GM18907 (cell line): ENCODE results near the gene CACNA1I.

Experiments
- ATAC-seq: cut with Tn5 transposase; IDR thresholded peaks from one replicate; pipeline ENCODE4 v1.9.1; 2021; ENCODE audit warnings: mild to moderate bottlenecking, moderate library complexity; ENCODE audit not compliant: unreplicated experiment

The CACNA1I gene

GRCh38 chr22:39567135-39567946 lies 3.2 kb upstream of the CACNA1I start:
- ATAC-seq: no peak

GRCh38 chr22:39568278-39568981 lies 2.1 kb upstream of the CACNA1I start:
- ATAC-seq: no peak

- ATAC-seq: no peak
Observed at GRCh38 chr22:39569066-39569465, 1.5 kb upstream of the CACNA1I start.

GRCh38 chr22:39570226-39570625 lies 327 bp upstream of the CACNA1I start:
- ATAC-seq: no peak

DNA sequence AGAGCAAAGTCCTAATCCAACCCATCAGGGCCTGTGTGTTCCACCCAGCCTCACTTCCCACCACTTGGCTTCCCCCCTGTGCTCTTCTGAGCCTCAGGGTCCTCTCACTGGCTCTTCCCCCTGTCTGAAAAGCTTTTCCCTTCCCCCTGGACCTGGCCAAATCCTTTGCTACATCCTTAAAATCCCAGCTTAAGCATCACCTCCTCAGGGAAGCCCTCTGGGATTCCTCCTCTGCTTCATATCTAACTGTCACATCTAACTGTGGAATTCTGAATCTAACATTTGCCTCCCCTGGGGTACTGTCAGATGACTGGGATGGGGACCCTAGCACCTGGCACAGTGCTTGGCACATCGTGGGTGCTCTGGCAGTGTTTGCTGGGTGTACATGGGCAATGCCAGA lies 985 bp downstream of the CACNA1I start:
- ATAC-seq: no peak

- ATAC-seq: no peak
Observed at GRCh38 chr22:39574779-39575551, 4.4 kb downstream of the CACNA1I start.

DNA sequence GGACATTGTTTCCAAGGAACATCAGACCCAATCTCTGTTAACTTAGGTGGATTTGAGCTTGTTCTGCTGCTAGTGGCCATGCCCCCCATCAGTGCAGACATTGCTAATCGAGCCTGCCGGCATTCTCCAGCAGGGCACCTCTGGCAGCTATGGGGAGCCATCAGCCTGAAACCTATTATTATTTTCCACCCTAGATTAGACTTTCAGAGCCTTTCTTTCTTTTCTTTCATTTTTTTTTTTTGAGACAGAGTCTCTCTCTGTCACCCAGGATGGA lies 4.9 kb downstream of the CACNA1I start:
- ATAC-seq: no peak

- no peak for ATAC-seq
Observed at GRCh38 chr22:39576027-39576426, 5.5 kb downstream of the CACNA1I start.

DNA sequence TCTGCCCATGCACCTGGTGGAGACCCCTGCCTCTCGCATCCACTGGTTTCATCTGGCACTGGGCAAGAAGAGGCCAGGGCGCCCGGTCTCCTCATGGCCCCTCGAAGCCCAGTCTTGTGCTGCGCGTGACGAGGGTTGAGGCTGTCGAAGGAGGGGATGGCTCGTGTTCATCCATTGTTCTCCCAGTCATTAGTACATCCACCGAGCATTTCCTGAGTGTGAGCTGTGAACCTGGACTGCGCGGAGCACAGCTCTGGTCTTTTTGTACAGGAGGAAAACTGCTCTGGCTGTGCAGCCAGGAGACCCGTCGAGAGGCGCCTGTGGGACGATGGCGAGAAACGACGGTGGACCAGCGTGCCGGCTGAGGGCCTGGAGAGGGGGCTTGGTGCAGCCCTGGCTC lies 6.8 kb downstream of the CACNA1I start:
- ATAC-seq: no peak

DNA sequence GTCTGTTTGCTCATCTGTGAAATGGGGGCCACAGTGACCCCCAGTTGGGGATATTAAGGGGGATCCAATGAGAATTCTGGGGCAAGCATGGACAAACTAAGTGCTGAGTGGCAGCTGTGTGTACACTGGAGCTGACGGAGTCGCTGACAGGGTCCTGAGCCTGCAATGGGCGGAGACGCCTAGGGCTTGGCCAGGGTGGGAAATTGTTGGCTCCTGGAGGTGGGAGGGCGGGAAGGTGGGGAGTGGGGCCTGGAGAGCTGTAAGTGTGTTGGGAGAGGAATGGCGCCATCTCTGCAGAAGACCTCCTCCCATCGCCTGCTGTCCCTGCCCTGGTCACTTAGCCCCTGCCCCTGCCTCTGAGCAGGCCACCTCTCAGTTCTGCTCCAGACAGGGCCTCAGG lies 7.3 kb downstream of the CACNA1I start:
- ATAC-seq: no peak

GRCh38 chr22:39580006-39580441 lies 9.5 kb downstream of the CACNA1I start:
- no peak for ATAC-seq

- ATAC-seq: no peak
Observed at GRCh38 chr22:39580795-39581194, 10.2 kb downstream of the CACNA1I start.

DNA sequence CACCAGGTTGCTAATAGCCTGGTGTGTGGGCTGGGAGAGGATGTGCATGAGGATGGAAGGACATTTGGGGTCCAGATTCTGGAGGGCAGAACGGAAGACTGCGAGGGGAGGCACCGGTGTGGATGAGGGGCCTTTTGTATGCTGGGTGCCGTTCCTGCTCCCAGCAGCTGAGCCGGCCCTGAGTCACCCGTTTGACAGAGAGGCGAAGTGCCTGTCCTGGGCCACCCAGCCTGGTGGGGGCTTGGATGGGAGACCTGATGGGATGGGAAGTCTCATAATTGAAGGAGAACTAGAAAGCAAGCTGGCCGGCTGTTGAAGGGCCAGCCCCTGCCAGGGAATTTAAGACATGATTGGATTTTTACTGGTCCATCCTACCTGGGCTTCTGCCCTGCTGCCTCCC lies 10.8 kb downstream of the CACNA1I start:
- ATAC-seq: no peak

GRCh38 chr22:39583066-39583667 lies 12.6 kb downstream of the CACNA1I start:
- no peak for ATAC-seq

DNA sequence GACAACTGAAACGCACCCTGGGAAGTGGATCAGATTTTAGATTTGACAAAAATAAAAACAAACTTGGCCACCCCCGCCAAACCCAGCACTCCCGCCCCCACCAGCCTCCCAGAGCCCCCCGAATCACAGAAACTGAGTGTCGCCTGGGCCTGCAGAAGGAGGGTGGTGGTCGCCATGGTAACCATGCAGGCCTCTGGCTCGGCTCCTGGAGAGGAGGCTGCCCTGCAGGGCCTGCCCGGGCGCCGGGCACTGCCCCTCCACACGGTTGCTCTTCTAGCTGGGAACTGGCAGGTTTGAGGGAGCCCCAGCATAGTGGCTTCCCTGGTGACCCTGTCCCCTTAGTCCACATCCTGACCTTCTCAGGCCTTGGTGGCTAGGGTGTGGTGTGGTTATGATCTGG lies 19.3 kb downstream of the CACNA1I start:
- no peak for ATAC-seq

- ATAC-seq: no peak
Observed at GRCh38 chr22:39592081-39593065, 21.8 kb downstream of the CACNA1I start.

DNA sequence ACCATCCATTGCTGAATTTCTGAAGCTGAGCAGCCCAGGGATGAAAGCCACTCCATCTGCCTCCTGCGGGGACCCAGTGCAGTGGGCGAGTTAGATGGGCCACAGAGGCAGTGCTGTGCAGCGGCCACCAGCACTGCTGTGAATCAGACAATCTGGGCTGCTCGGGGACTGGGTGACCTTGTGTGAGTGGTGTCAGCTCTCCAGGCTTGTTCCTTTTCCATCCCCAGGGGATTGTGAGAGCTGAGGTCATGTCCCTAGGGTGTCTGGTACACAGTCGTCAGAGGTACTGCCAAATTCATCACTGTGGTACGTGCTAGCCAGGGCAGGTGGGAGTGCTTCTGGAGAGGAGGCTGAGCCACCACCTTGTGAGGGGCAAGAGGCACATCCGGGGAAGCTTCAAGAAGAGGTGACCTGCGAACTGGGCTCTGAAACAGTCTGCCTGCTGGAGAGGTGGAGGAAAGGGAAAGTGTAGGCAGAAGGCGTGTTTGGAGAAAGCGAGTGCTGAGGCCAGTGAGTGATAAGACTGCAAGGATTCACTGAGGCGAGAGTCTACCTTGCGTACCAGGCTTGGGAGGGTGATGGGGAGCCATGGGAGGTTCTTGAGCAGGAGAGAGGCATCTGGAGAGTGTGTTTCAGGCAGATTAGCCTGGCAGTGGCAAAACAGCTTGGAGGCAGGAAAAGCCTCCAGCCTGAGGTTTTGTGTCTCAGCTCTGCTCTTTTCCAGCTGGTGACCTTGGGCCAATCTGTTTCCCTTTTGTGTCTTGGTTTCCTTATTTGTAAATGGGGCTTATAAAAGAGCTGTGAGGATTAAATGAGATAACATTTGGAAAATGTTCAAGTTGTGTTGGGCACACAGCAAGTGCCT lies 22.7 kb downstream of the CACNA1I start:
- no peak for ATAC-seq

DNA sequence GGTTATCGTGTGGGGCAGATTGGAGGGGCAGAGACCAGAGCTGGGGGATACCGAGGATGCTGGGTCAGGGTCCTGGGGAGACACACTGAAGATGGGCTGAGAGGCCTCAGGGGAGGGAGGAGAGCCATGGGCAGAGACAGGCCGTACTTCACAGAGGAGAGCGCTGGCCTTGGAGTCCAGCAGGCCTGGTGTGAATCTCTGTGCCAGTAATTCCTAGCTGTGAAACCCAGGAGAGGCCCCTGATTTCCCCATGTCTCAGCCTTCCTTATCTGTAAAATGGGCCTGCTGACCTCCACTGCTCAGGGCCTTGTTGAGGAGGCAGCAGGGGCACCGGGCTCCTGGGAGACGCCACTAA lies 23.4 kb downstream of the CACNA1I start:
- ATAC-seq: no peak

- ATAC-seq: no peak
Observed at GRCh38 chr22:39594411-39594810, 23.9 kb downstream of the CACNA1I start.
